Bone marrow (tissue), 2 donors: ENCODE data around the gene ACP7.
"Not testable (repeated sequence)": the region's sequence is repeated elsewhere in the genome, so short reads cannot be mapped to it uniquely, and the experiment has no call there.

Source experiments
- DNase-seq, 2 donors: peaks; one replicate each; lab custom pipeline; 2025; lab: John Stamatoyannopoulos, UW

ACP7 gene

DNA sequence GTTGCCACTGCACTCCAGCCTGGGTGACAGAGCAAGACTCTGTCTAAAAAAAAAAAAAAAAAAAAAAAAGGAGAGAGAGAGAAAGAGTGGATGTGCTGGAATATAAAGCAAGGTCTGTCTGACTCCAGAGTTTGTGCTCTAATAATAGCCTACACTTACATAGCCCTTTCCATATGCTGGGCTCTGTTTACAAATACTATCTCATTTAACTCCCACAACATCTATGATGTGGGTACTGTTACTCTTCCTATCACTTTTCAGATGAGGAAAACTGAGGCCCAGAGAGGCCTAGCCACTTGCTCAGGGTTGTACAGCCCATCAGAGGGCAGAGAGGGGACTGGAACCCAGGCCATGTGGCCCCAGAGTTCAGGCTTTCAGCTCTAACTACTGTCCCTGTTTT is 25.5 kb downstream of the ACP7 start:
- no peak for DNase-seq

DNA sequence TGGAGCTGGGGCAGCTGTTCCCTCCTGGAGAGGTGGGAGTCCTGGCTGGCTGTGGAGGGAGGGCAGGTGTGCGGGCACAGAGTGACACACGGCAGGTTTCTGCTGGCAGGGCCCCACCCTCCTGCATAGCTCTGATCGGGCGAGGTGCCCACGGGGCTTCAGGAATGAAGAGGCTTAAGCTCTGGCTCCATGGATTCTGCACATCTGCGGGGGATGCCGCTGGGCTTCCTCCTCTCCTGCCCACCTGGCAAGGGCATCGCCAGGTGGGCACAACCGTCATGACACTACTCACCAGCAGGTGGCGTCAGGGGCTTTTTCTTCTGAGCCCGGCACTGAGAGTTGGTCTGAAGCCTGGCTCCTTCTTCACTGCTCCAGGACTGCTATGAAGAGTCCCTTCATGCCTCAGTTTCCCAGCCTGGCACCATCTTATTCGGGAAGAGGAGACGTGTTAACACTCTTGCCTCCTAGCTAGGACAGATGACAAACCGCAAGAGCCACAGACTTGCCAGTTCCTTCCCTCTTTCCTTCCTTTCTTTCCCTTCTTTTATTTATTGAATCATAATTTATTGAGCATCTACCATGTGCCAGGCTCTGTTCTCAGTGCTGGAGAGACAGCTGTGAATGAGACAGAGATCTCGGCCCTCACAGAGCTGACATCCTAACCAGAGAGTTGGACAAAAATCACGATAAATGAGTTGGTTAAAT is 26.2 kb downstream of the ACP7 start:
- DNase-seq, result peak in 1 of 2 donors; percentile 14

GRCh38 chr19:39111593-39112199 is 27.5 kb downstream of the ACP7 start:
- no peak for DNase-seq

- DNase-seq, result no peak
Observed at GRCh38 chr19:39112338-39112890, 28.2 kb downstream of the ACP7 start.

GRCh38 chr19:39113199-39113598 is 29.0 kb downstream of the ACP7 start:
- DNase-seq, result no peak

DNA sequence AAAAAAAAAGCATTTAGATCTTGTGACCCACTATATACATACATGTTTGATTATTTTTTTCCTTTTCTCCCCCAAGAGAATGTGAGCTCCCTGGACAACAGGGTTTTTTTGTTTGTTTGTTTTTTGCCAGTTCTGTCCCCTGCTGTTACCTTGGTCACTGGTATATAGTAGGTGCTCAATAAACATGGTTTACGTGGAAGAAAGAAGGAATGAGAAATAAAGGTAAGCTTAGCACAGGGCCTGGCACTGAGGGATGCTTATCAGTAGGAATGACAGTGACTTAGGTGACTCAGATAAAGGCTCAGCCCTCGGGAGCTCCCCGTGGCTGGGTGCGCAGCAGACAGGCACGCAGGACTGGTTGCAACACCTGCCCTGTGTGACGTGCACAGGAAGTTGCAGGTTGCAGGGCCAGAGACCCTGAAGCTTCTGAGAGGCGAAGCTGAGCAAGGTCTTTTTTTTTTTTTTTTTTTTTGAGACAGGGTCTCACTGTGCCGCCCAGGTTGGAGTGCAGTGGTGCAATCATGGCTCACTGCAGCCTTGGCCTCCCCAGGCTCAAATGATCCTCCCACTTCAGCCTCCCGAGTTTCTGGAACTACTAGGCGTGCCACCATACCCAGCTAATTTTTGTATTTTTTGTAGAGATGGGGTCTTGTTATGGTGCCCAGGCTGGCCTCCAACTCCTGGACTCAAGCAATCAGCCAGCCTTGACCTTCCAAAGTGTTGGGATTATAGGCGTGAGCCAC is 31.1 kb downstream of the ACP7 start:
- DNase-seq, result no peak

DNA sequence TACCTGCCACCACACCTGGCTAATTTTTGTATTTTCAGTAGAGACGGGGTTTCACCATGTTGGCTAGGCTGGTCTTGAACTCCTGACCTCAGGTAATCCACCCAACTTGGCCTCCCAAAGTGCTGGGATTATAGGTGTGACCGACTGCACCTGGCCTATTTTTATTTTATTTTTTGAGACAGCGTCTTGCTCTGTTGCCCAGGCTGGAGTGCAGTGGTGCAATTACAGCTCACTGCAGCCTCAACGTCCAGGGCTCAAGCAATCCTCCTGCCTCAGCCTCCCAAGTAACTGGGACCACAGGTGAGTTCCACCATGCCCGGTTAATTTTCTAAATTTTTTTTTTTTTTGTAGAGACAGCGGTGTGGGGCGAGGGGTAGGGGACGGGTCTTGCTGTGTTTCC is 32.9 kb downstream of the ACP7 start:
- not testable (repeated sequence) for DNase-seq

DNA sequence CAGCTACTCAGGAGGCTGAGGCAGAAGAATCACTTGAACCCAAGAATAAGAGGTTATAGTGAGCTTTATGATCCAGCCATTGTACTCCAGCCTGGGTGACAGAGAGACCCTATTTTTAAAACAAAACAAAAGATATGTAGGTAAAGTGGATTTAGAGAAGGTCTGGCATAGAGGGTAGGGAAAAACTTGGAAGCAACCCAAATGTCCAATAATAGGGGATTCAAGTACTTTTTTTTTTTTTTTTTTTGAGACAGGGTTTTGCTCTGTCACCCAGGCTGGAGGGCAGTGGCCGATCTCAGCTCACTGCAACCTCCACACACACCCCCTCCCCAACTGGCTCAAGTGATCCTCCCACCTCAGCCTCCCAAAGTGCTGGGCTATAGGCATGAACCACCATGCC is 35.7 kb downstream of the ACP7 start:
- DNase-seq, result no peak

GRCh38 chr19:39122934-39123731 is 39.0 kb downstream of the ACP7 start:
- no peak for DNase-seq

DNA sequence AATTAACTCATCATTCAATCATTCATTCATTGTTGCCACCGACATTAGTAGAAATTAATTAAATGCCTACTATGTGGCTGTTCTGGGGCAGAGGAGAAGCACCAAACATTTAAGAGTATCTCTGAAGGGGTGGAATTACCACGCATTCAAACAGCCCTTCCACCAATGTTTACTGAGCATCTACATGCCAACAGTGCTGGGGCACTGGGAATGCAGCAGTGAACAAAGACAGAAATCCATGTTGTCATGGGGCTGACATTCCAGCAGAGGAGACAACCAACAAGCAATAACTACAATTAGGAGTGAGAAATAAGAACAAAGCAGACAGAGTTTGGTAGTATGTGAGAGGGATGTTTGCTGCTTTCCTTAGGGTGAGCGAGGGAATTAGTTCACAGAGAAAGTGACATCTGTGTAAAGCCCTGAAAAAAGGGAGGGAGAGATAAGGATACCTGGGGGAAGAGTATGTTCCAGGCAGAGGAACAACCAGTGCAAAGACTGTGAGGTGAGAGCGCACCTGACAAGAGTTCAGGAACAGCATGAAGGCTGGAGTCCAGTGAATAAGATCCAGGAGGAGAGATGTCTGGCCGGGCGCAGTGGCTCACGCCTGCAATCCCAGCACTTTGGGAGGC is 40.1 kb downstream of the ACP7 start:
- no peak for DNase-seq

DNA sequence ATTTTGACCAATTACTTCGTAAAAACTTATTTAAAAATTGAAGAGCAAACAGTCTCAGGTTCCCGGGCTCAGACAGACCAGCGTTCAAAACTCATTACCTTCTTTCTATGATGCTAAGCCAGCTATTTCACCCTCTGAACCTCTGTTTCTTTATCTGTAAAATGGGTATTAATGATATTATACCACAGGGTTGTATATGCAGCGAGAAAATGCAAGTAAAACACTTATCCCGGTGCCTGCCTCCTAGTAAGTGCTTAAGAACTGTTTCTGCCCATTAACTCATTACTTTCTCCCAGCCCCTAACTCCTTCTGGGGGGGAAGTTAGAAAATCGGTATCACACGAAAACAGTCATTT is 41.0 kb downstream of the ACP7 start:
- no peak for DNase-seq

DNA sequence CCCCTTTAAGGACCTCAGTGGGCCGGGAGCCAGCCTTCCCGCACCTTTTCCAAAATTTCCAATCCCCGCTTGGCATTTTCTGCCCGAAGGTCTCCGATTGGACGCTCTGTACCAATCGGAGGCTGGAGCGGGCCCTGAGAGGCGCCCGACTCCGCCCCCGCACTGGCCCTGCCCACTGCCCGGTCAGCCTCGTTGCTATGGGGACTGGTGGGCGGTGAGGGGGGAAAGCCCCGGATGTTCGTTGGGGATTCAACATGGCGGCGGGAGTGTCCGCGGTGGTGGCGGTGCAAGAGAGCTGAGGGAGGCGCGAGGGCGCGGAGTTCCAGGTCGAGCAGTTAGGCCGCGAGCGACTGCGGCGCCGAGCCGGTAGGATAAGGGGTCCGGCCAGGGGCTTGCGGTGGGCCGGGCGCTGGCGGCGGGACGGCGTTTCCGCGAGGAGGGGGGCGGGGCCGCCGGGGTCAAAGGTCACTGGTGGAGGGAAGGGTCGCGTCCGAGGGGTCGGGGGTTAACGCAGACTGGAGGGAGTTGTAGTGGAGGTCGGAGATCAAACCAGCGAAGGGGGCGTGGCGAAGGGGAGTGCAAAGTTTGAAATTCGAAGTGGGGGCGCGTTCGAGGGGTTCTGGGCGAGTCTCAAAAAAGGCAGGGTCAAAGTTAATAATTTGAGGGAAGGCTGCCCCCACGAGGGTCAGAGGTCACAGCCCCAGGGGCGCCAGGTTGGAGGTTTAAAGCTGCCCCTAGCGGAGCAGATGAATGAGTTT is 41.6 kb downstream of the ACP7 start, which contains the start of gene PAK4:
Gene PAK4, plus strand, starts transcription at position 233 of the 758 bp plus-strand sequence. CDS start 43,768 bp downstream, outside the sequence.
- DNase-seq, result peak; percentile 89 to 94

DNA sequence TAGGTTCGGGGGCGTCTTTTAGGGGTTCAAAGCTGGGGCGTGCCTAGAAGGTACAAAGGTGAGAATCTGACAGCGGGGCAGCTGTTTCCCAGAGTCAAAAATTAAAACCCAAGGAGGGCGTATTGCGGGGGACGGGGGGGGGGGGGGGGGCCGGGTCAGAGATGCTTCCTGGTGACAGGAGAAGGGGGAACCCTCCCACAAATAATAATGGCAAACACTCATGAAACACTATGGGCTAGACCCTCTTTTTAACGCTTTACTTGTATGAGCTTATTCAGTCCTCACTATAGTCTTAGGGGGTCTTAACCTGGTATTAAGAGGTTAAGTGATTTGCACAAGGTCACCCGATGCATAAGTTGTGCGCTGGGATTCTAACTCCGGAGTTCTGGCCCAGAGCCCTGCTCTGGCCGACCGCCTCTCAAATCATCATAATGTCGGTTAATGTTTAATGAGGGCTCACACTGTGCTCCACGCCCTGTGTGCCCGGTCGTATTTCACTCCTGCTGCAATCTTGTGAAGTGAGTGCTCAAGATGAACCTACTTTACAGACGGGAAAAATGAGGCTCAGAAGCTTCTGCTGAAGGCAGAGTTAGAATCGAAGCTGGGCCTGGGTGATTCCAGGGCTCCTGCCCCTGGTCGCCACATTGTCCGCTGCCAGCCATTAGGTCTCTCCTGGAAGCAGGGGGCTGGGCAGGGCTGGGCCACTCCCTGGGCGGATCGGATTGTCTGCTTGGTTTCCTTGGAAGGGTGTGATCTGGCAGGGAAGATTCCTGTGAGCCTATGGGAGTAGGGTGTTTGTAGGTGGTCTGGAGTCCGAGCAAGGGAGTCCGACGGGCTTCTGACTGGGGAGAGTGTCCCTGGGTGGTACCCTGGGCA is 42.4 kb downstream of the ACP7 start:
- no peak for DNase-seq

- no peak for DNase-seq
Observed at GRCh38 chr19:39127812-39128515, 43.8 kb downstream of the ACP7 start.

GRCh38 chr19:39128516-39129079 is 44.4 kb downstream of the ACP7 start:
- DNase-seq, result no peak

GRCh38 chr19:39129116-39129515 is 44.9 kb downstream of the ACP7 start:
- DNase-seq, result no peak

DNA sequence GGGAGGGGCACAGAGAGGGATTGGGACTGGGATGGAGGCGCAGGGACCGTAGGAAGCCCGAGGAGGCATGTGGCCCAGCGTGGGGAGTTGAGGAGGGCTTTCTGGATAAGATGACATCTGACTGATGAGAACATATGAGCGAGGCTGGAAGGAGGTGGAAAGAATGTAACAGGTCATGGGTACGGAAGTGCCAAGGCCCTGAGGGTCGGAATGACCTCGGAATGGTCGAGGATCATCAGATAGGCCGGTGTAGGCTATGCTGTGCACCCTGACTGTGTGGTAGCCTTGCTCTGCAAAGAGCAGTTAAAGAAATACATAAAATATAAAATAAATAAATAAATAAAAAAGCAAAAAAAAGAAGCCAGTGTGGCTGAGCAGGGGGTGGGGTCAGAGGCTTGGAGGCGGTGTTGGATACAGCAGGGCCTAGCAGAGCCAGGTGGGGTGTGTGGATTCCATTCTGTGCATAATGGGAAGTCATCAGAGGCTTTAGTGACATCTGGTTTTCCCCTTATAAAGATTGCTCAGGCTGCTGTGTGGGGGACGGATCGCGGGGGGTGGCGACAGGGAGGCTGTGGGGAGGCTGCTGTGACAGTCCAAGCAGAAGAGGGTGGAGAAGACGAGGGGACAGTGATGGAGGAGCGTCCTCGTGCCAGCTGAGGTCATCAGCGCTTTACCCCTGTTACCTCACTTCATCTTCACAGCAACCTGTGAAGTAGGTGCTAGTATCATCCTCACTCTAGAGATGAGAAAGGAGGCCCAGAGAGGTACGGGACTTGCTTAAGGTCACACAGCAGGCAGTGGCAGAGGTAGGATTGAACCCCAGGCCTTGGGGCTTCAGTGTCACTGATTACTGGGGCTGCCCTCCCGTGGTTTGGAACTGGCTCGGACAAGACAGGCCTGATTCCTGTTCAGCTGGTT is 46.4 kb downstream of the ACP7 start:
- no peak for DNase-seq
